GM18507 (cell line): ENCODE data around the gene EDAR.

Experiments
- DNase-seq: peaks from one replicate; pipeline ENCODE4 v3.0.0; 2011; ENCODE audit warnings: low read depth; ENCODE audit not compliant: insufficient read length; ENCODE audit errors: extremely low spot score
- FAIRE-seq: peaks from 2 replicates; lab custom pipeline; 2011; peaks lifted over from hg19 to GRCh38; lab: Jason Lieb, UNC

The EDAR gene

DNA sequence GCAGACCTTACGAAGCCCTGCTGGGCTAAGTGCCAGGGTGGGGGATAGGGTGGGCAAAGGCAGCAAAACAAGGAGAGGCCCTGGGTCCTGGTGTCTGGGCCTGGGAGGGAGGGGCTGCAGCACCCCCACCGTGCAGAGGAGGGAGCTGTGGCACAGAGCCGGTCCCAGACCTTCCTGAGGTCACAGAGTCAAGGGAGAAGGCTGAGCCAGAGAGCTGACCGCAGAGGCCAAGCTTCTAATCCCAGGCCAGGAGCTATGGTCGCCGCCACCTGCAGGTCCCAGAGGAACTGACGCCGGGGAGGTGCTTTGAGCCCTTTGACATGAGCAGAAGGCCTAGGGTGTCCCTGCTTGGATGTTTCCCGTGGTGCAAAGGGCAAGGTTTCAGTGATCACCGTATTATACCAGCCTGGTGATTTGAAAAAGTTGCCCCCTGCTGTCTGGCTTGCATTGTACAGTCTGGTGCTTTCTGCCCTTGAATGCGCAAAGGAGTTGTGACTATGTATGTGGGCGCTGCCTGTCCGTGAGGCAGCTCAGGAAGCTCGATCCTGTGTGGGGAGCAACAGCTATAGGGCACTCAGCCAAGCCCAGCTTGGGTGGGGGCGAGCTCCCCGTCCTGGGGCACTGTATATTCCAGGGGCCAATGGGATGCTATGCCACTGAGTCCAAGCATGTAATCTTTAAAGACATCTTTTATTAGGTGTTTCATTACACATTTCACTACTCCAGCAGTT is 44.3 kb downstream of the EDAR start:
- FAIRE-seq (no peak), DNase-seq (no peak)

DNA sequence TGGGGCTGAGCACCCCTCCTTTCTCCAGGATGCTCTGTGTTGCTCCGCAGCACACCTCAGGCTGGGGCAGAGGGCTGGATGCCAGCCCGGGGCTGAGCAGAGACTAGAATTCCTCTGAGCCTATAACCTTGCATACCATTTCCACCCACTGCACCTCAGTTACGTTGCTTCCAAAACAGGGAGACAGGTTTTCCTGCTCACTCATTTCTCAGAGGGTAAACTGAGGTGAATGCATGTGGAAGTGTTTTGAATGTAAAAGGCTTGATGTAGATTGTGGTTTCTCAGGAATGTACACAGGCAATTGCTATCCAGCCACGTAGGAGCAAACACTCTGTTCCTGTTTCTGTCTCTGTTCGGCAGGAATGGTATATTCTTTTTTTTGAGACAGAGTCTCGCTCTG is 45.3 kb downstream of the EDAR start:
- no peak for DNase-seq
- no peak for FAIRE-seq

DNA sequence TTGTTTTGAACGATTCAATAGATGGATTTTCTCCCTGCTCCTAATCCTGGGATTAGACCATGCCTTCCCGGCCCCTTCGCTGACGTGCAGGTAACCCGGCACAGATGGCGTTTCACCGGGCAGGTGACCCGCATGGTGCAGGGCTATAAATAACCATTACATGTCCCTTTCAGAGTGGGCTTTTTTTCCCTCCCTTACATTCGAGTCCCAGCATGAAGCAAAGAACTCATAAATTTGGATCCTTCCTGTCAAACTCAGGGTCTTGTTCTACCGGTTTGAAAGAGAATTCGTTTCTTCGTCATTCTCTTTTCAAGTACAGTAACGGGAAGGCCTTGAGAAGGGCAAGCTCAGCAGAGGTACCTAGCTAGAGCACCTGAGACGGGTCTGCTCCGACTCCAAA is 46.1 kb downstream of the EDAR start:
- FAIRE-seq (no peak), DNase-seq (no peak)

DNA sequence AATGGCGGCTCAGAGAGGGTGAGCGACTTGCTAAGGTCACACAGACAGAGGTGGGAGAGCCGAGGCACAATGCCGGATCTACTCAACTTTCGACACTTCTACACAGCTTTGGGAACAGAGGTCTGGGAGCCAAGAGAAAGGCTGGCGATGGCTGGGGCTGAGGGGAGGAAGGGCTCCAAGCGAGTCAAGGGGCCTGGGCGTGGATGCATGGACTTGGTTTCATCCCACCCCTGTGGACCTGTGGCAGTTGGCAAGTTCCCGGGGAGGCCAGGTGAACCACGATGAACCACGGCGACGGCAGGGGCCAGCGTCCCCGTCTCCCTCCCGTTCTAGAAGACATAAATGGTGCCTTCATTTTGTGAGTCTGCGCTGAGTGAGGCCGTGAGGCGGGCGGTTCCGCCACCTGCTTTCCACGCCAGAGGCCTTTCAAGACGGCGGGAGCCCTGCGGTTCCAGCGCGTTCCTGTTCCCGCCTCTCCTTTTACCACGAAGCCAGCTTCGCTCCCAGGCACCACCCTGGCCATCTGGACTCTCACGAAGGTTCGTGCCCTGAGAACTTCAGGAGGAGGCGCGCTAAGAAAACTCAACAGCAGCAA is 46.7 kb downstream of the EDAR start:
- FAIRE-seq: no peak
- no peak for DNase-seq

DNA sequence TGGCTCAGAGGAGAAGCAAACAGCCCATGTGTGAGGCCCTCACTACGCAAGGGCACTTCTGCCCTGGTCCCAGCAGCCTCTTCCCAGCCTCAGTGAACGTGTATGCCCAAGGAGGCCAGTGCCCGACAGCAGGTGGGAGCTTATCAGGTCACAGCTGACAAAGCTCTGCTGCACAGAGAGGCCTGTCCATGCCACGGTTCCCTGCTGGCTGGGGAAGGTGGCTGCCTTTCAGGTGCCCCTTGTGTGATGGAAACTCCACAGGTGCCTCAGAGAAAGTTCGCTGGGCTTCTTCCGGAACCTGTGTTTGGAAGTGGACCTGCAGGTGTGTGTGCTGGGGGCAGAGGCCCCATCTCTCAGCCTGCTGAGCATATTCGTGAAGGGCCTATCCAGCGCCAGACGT is 47.3 kb downstream of the EDAR start:
- DNase-seq: no peak
- FAIRE-seq: no peak

DNA sequence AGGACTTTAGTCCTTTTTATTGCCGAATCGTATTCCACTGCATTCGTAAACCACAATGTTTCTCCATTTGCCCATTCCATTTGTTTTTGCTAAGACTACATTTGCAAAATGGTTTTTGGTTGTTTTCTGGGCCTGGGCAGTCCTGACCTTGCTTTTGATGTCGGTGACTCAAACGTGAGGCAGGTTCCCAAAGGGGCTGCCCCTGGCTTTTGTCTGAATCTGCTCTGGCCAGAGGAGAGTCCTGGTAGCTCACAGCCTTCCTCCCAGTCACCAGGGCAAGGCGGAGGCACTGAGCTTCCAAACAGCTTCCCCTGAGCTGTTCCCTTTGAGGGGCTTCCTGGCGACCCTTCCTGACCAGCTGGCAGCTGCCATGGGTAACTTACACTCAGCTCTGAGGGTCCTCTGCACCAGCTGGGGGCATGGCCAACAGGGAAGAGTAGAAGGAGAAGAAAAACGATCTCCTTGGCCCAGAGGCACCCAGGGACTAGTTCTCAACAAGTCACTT is 47.8 kb downstream of the EDAR start:
- FAIRE-seq: no peak

DNA sequence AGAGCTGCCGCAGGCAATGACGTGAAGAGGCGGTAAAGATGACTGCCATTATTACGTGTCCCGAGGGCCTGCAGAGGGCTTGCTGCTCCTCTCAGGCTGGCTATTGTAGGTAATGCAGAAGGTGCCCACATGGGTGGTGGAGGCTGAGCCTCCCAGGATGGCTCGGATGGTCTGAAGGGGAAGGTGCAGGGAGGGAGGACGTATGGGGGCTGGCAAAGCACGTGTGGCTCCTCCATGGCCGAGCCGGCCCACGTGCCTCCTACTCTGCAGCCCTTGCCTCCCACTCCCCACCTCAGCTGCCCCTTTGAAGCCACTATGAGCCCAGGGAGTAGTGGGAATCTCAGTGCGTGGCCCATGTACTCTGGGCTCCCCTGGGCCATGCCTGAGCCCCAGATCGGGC is 48.9 kb downstream of the EDAR start:
- FAIRE-seq: no peak

More for the DNA sequence above, 47.8 kb downstream of the EDAR start:
- DNase-seq: no peak

DNA sequence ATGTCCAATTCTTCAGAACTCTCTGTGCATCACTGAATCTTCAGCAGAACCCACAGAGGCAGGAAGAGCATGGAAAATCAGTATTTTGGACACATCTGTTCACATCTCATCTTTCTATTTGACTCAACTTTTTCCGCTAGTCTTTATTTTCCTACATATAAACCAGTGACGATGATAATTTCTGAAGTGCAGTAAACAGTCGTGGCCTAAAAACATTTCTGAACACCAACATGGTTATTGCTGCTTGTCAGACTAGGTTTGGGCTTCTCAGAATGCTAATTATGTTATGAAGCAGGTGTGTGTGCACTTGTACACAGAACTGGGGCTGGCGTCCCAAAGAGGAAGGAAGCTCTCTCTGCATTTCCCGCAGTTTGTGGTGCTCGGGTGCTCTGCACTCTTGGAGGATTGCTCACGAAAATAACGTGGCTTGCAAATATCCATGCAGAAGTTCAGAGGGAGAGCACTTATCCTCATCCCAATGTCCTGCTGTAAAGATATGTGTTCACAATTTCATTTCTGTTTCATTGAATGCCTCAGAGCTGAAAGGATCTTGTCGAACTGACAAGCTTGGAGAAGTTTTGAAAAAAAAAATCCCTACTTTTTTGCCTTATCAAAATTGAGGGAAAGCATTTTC is 50.8 kb downstream of the EDAR start:
- DNase-seq (no peak), FAIRE-seq (no peak)

More for the DNA sequence above, 48.9 kb downstream of the EDAR start:
- no peak for DNase-seq

DNA sequence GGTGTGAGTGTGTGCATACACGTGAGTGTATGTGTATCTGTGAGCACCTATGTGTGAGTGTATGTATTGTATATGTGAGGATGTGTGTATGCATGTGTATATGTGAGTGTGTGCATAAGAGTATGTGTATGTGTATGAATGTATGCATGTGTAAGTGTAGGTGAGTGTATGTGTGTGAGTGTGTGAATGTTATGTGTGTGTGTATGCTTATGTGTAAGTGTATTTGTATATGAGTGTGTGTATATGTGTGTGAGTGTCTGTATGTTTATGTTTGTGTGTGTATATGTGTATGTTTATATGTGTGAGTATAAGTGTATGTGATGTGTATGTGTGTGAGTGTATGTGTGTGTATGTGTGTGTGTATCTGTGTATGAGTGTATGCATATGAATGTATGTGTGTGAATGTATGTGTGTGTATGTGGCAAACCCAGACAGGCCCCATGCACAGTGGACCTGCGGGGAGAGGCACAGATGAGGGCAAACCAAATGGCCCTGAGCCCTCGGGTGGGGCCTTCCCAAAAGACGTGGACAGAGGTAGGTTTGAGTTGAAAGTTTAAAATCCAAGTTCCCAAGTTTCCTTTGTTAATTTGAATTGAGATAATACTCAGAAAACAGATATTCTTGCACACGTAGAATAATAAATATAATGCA is 51.5 kb downstream of the EDAR start:
- FAIRE-seq: no peak
- DNase-seq: no peak

DNA sequence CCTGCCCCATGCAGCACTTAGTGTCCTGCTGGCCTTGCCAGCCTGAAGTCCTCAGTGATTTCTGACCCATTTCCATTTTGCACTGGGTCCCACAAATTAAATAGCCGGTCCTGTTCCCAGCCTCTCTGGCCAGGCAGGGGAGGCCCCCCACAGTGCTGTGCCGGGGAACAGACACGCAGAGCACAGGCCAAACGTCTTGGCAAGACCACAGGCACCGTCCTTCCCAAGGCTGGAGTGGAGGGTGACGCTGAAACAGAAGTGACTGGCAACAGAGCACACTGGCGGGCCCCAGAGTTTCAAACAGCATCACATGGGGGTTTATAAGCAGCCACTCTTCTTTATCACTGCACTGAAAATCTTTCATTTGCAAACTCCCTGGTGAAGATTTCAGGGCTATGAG is 52.2 kb downstream of the EDAR start:
- FAIRE-seq (no peak), DNase-seq (no peak)

DNA sequence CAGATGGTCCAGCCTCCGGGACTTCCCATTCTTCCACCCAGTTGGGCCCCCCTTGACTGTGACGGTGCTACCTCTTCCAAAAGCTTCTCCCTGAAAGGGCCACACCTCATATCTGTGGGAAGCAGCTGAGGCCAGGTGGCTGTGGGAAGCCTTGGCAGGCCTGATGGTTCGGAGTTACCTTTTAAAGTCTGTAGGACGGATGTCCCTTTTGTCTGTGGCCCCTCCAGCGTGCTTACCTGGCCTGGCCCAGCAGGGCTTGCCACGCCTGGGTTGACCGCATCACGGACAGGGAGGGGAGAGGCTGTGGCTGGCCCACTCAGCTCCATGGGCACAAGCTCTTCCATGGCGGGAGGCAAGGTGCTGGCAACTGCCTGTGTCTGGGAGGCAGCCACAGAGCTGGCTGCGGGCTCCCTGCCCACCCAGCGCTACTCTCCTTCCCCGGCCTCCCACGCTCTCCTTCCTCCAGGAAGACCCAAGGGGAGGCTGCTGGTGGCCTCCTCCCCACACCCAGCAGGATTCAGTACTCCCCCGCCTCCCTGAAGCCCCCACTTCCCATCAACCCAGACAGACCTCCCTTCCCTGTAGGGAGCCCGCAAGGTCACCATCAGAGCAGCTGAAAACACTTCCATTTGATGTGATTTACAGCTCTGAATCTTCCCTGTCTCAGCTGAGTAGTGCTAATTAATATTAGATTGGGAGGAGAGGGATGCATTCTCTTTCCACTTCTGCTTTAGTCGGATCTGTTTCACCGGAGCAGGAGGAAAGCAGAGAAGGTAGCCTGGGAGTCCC is 52.8 kb downstream of the EDAR start:
- FAIRE-seq (no peak), DNase-seq (no peak)

DNA sequence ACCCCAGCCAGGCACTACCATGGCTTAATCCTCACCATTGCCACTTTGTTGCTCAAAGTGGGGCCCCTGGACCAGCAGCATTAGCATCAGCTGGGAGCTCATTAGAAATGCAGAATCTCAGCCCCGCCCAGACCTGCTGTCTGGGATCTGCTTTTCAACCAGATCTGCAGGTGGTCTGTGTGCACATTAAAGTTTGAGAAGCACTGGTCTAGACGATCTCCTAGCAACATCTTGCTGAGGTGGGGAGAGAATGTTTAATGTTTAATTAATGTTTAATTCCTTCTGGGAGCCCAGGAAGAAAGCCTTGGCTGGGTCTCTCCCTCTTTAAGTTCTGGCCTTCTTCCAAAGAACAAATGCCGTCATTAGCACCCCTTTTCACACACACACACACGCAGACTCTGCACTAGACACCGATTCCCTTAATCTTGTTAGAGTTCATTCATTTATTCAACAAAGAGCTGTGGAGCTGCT is 53.7 kb downstream of the EDAR start:
- FAIRE-seq: no peak
- DNase-seq: no peak

DNA sequence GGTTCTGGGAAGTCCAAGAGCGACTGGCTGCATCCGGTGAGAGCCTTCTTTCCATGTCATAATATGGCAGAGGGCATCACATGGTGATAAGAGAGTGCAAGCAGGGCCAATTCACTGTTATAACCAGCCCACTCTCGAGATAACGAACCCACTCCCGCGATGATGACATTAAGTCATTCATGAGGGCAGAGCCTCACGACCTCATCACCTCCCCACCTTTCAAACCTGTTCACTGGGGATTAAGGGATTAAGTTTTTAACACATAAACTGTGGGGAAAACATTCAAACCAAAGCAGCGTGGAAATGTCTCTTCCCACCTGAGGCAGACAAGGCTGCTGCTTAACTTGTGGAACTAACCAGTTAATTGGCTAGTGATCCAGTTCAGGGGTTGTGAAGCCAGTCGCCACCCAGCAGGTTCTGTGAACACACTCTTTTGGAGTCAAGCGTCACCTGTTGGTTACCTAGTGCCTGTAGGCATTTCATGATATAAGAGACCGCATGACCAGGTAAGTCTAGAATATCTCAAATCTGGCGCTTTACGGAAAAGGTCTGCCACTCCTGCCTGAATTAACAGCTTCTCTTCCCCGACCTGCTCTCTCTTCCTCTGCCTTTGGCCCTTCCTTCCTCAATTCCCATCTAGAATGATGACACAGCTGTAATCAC is 54.3 kb downstream of the EDAR start:
- no peak for DNase-seq
- FAIRE-seq: no peak

DNA sequence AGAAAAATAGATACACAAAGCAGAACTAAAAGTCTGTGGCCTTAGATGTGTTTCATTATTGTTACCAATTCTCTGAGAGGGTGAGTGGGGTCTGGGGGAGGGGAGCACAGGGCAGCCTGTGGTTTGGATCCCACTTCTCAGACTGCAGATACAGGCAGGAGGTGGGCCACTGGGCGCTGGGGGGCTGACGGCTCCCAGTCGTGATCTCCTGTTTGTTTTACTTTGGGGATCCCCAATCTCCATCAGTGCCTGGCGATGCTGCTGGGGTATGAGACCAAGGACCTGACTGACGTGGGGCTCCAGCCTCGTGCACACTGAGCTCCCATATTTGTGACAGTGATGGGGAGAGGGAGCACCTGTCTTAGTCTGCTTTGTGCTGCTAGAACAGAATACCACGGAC is 54.9 kb downstream of the EDAR start:
- DNase-seq (no peak), FAIRE-seq (no peak)

DNA sequence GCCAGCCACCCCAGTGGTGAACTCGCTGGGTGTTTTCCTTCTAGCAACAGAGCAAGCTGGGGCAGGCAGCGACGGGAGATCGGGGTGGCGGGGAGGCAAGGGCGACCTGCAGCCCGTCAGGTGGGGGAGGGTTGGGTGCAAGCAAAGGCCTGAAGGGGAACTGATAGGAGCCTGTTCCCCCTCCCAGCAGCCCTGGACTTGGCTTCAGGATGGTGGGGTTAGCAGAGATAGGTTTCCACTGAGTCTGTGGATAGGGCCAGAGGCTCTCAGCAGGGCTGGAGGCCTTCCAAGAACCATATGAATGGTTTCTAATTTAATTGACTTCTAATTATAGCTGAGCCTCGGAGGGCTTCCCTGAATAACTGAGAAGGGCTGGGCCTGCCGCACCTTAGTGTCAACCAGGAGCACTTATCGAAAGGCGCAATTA is 55.3 kb downstream of the EDAR start:
- DNase-seq (no peak), FAIRE-seq (no peak)

DNA sequence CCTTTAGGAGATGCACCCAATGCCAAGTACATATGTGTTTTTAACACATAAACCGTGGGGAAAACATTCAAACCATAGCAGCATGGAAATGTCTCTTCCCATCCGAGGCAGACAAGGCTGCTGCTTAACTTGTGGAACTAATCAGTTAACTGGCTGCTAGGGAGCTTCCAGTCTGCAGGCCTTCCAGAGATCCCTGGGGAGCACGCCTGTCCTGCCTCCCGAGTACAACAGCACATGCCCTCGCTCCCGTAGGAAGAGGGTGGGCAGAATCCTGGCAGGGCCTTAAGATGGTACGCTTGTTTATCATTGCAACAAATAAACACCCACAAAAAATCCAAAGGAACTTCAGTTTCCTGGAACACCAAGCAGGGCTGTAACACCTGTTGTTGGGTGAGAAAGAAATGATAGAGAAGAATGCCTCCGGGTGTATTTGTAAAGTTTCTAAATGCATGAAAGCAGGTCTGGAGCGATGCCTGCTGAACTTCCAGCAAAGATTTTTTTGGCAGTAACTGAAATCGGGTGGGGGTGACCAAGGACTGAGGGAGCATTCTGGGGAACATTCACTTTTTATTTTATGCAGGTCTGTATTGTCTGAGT is 56.2 kb downstream of the EDAR start:
- DNase-seq (no peak), FAIRE-seq (no peak)

DNA sequence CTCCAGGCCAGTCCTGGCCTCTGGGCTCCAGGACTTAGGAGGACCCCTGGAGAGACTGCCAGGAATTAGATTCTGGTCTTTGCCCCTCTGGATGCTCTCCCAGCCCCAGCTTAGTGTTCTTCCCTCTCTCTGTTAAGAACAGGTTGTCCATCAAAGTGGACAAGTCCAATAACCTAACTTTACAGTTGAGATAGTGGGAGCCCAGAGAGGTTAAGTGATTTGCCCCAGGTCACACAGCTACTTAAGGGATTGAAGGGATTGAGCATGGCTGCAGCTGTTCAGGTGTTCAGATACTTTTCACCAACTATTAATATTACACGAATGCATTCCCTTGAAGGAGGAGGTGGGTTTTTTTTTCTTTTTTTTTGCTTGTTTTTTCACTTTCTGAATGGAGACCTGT is 57.6 kb downstream of the EDAR start:
- FAIRE-seq (no peak), DNase-seq (no peak)

DNA sequence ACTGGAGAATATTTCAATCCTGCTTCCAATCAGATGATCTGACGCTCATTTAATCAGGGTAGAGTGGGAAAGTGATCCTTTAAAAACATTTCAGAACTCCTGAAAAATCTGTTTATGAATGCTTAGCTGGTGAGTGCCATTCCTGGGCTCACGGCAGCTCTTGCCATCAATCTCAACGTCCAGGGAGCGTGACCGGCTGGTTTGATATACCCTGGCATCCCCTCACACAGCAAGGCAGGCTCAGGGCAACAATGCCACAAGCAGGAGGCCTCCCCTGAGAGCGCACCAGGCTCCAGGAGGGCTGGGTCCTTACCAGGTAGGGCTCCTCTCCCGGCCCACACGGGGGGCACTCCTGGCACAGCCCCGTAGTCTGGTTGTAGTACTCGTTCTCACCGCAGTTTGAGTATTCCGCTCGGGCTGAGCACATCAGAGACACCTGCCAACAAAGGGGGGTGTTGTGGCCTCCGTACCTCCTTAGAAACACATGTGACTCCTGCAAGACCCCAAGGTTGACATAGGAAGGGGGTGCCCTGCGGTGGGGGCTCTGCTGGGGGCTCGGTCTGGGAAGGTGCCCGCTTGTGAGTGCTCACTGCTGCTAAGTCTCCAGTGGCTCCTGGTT is 59.1 kb downstream of the EDAR start:
- DNase-seq: no peak
- FAIRE-seq: no peak
